ENCODE results near the gene CENPV. TPM values are rescaled to one million over a fixed set of nuclear protein-coding genes. Genes with fewer than 3 reads are reported as not detected.
"Not testable (repeated sequence)": the region's sequence is repeated elsewhere in the genome, so short reads cannot be mapped to it uniquely, and the experiment has no call there.

The CENPV gene
- 13.3 and 13.5 TPM in 2 replicates for total RNA-seq

GRCh38 chr17:16353317-16354174, at the start of gene CENPV:
Gene CENPV, minus strand, starts transcription at chr17:16353469. Its CDS starts 33 bp downstream, at chr17:16353436.
- intact Hi-C loops (cut with micrococcal nuclease) = loop anchor here (1.0 to 2.0 kb wide), 4 partner anchors 10 to 137 kb away; partner anchors contain the start of genes PIGL and UBB

- intact Hi-C loops (cut with micrococcal nuclease) = loop anchor here (1.0 kb wide), 1 partner anchor 12 kb away; no protein-coding TSS in a partner anchor
Measured at GRCh38 chr17:16398270-16399267, 45.3 kb upstream of the CENPV start.

- intact Hi-C loops (cut with micrococcal nuclease) = not testable (repeated sequence)
Measured at GRCh38 chr17:16396693-16397092, 43.4 kb upstream of the CENPV start.

GRCh38 chr17:16395887-16396286, 42.6 kb upstream of the CENPV start:
- intact Hi-C loops (cut with micrococcal nuclease) = not testable (repeated sequence)

- intact Hi-C loops (cut with micrococcal nuclease) = not testable (repeated sequence)
Measured at GRCh38 chr17:16392491-16392890, 39.2 kb upstream of the CENPV start.

GRCh38 chr17:16391451-16391850, 38.2 kb upstream of the CENPV start:
- intact Hi-C loops (cut with micrococcal nuclease) = no loop called here

- intact Hi-C loops (cut with micrococcal nuclease) = loop anchor here (1.0 to 10.0 kb wide), 5 partner anchors 12 to 199 kb away; partner anchors contain the start of gene TRPV2
Measured at GRCh38 chr17:16386126-16386507, 32.8 kb upstream of the CENPV start.

GRCh38 chr17:16384557-16384956, 31.3 kb upstream of the CENPV start:
- intact Hi-C loops (cut with micrococcal nuclease) = loop anchor here (10.0 kb wide), 1 partner anchor 200 kb away; no protein-coding TSS in a partner anchor

GRCh38 chr17:16383772-16384287, 30.6 kb upstream of the CENPV start:
- intact Hi-C loops (cut with micrococcal nuclease) = loop anchor here (10.0 kb wide), 1 partner anchor 201 kb away; no protein-coding TSS in a partner anchor

GRCh38 chr17:16383216-16383615, 29.9 kb upstream of the CENPV start:
- intact Hi-C loops (cut with micrococcal nuclease) = loop anchor here (10.0 kb wide), 1 partner anchor 202 kb away; no protein-coding TSS in a partner anchor

- intact Hi-C loops (cut with micrococcal nuclease) = loop anchor here (1.0 to 10.0 kb wide), 9 partner anchors 19 to 271 kb away; partner anchors contain the start of genes CENPV, PIGL and ZNF624
Measured at GRCh38 chr17:16381496-16381820, 28.2 kb upstream of the CENPV start.

GRCh38 chr17:16380640-16381495, 27.6 kb upstream of the CENPV start, which contains the start of gene UBB:
Gene UBB, plus strand, starts transcription at chr17:16381091. Its CDS starts 817 bp downstream, at chr17:16381908.
- intact Hi-C loops (cut with micrococcal nuclease) = loop anchor here (1.0 to 10.0 kb wide), 9 partner anchors 18 to 272 kb away; partner anchors contain the start of genes CENPV, PIGL and ZNF624

- intact Hi-C loops (cut with micrococcal nuclease) = loop anchor here (2.0 to 10.0 kb wide), 5 partner anchors 17 to 273 kb away; partner anchors contain the start of genes CENPV, PIGL and ZNF624
Measured at GRCh38 chr17:16379654-16380053, 26.4 kb upstream of the CENPV start.

- intact Hi-C loops (cut with micrococcal nuclease) = no loop called here
Measured at GRCh38 chr17:16378636-16379282, 25.5 kb upstream of the CENPV start.

GRCh38 chr17:16377941-16378341, 24.7 kb upstream of the CENPV start:
- intact Hi-C loops (cut with micrococcal nuclease) = no loop called here

GRCh38 chr17:16374146-16374938, 21.1 kb upstream of the CENPV start:
- intact Hi-C loops (cut with micrococcal nuclease) = no loop called here

- intact Hi-C loops (cut with micrococcal nuclease) = no loop called here
Measured at GRCh38 chr17:16371742-16372141, 18.5 kb upstream of the CENPV start.

- intact Hi-C loops (cut with micrococcal nuclease) = loop anchor here (5.0 to 10.0 kb wide), 2 partner anchors 73 to 340 kb away; no protein-coding TSS in a partner anchor
Measured at GRCh38 chr17:16364625-16365024, 11.4 kb upstream of the CENPV start.
